H9 (cell line): ENCODE measurements around the gene ZNF428. TPM values are rescaled to one million over a fixed set of nuclear protein-coding genes. Genes with fewer than 3 reads are reported as not detected.
A peak's percentile ranks its signal among the peaks of the same experiment; 100 is the strongest.

Experiments
- DNase-seq: peaks from one replicate; pipeline ENCODE4 v3.0.0-alpha.2; 2017
- H2AFZ ChIP-seq: one replicate; pipeline ENCODE4 v1.6.1; 2013; ENCODE audit warnings: mild to moderate bottlenecking, low read length, control low read depth, moderate library complexity
- H2AK5ac ChIP-seq: 2 replicates; pipeline ENCODE4 v1.6.1; 2013; ENCODE audit warnings: low read length, control low read depth, mixed read lengths; ENCODE audit not compliant: insufficient read length
- H2BK120ac ChIP-seq: one replicate; pipeline ENCODE4 v1.6.1; 2013; ENCODE audit warnings: low read depth, mild to moderate bottlenecking, low read length, control low read depth, inconsistent platforms; ENCODE audit not compliant: poor library complexity, severe bottlenecking
- H2BK12ac ChIP-seq: 2 replicates; pipeline ENCODE4 v1.6.1; 2013; ENCODE audit warnings: low read length, control low read depth, mixed read lengths, low read depth; ENCODE audit not compliant: insufficient read length
- H2BK15ac ChIP-seq: 2 replicates; pipeline ENCODE4 v1.6.1; 2013; ENCODE audit warnings: low read depth, low read length, control low read depth
- H2BK20ac ChIP-seq: one replicate; pipeline ENCODE4 v1.6.1; 2013; ENCODE audit warnings: low read depth, mild to moderate bottlenecking, low read length, control low read depth, inconsistent platforms; ENCODE audit not compliant: poor library complexity, severe bottlenecking
- H2BK5ac ChIP-seq: 2 replicates; pipeline ENCODE4 v1.6.1; 2013; ENCODE audit warnings: low read length, control low read depth, mixed read lengths; ENCODE audit not compliant: insufficient read length
- H3K14ac ChIP-seq: 2 replicates; pipeline ENCODE4 v1.6.1; 2013; ENCODE audit warnings: low read length, control low read depth; ENCODE audit not compliant: insufficient read depth
- H3K18ac ChIP-seq: 2 replicates; pipeline ENCODE4 v1.6.1; 2013; ENCODE audit warnings: low read depth, mild to moderate bottlenecking, mixed read lengths, low read length, control low read depth; ENCODE audit not compliant: insufficient read length
- H3K23ac ChIP-seq: 2 replicates; pipeline ENCODE4 v1.6.1; 2013; ENCODE audit warnings: low read length, control low read depth, mixed read lengths, low read depth; ENCODE audit not compliant: insufficient read length
- H3K23me2 ChIP-seq: 2 replicates; pipeline ENCODE4 v1.6.1; 2013; ENCODE audit warnings: low read depth, mild to moderate bottlenecking, mixed read lengths, low read length, control low read depth; ENCODE audit not compliant: insufficient read length, poor library complexity, severe bottlenecking
- H3K27ac ChIP-seq: 2 replicates; pipeline ENCODE4 v1.5.1; 2013; ENCODE audit warnings: low read length, control low read depth, mixed read lengths, low read depth; ENCODE audit not compliant: insufficient read length
- H3K27me3 ChIP-seq: 2 replicates; pipeline ENCODE4 v1.6.1; 2013; ENCODE audit warnings: low read length, control low read depth, inconsistent platforms; ENCODE audit not compliant: insufficient read depth
- H3K4ac ChIP-seq: 2 replicates; pipeline ENCODE4 v1.6.1; 2013; ENCODE audit warnings: low read depth, mild to moderate bottlenecking, control low read depth, inconsistent platforms, low read length, moderate library complexity
- H3K4me1 ChIP-seq: 2 replicates; pipeline ENCODE4 v1.6.1; 2013; ENCODE audit warnings: low read length, control low read depth, inconsistent platforms; ENCODE audit not compliant: insufficient read depth
- H3K4me2 ChIP-seq: 2 replicates; pipeline ENCODE4 v1.6.1; 2013; ENCODE audit warnings: low read length, control low read depth, mixed read lengths; ENCODE audit not compliant: insufficient read length, insufficient read depth
- H3K56ac ChIP-seq: 2 replicates; pipeline ENCODE4 v1.6.1; 2013; ENCODE audit warnings: low read depth, mild to moderate bottlenecking, mixed read lengths, low read length, control low read depth; ENCODE audit not compliant: insufficient read length
- H3K79me1 ChIP-seq: 2 replicates; pipeline ENCODE4 v1.6.1; 2013; ENCODE audit warnings: low read depth, mild to moderate bottlenecking, moderate library complexity, low read length, control low read depth, inconsistent platforms; ENCODE audit not compliant: insufficient read depth, poor library complexity, severe bottlenecking
- H3K79me2 ChIP-seq: 2 replicates; pipeline ENCODE4 v1.6.1; 2013; ENCODE audit warnings: low read length, control low read depth, inconsistent platforms; ENCODE audit not compliant: insufficient read depth
- H3K9ac ChIP-seq: 2 replicates; pipeline ENCODE4 v1.6.1; 2013; ENCODE audit warnings: low read length, control low read depth, mixed read lengths; ENCODE audit not compliant: insufficient read length; ENCODE audit errors: extremely low read depth
- H3K9me3 ChIP-seq: one replicate; pipeline ENCODE4 v1.6.1; 2013; ENCODE audit warnings: low read depth, low read length, inconsistent platforms; ENCODE audit not compliant: control insufficient read depth
- H3T11ph ChIP-seq: one replicate; pipeline ENCODE4 v1.6.1; 2013; ENCODE audit warnings: mild to moderate bottlenecking, low read length, control low read depth, inconsistent platforms
- H4K20me1 ChIP-seq: one replicate; pipeline ENCODE4 v1.6.1; 2013; ENCODE audit not compliant: control insufficient read depth, insufficient read length, insufficient read depth
- H4K5ac ChIP-seq: 2 replicates; pipeline ENCODE4 v1.6.1; 2013; ENCODE audit warnings: low read depth, mild to moderate bottlenecking, mixed read lengths, low read length, control low read depth; ENCODE audit not compliant: insufficient read length
- H4K8ac ChIP-seq: replicated peaks from 2 replicates; pipeline ENCODE4 v1.6.1; 2013; ENCODE audit warnings: low read length, control low read depth, mixed read lengths, low read depth; ENCODE audit not compliant: insufficient read length
- H4K91ac ChIP-seq: 2 replicates; pipeline ENCODE4 v1.6.1; 2013; ENCODE audit warnings: low read depth, mild to moderate bottlenecking, moderate library complexity, mixed read lengths, low read length, control low read depth; ENCODE audit not compliant: insufficient read length
- H3K27ac Mint-ChIP-seq, 3 experiments: 2 replicates in 2 of 3; 3 replicates in 1 of 3; pipeline ENCODE4 v1.8.0; 2020 to 2021; ENCODE audit warnings: mixed read lengths in 3 of 3, mild to moderate bottlenecking in 1 of 3, moderate library complexity in 1 of 3
- H3K27me3 Mint-ChIP-seq: 2 replicates; pipeline ENCODE4 v1.8.0; 2021; ENCODE audit warnings: low read depth, mild to moderate bottlenecking, moderate library complexity, mixed read lengths
- H3K36me3 Mint-ChIP-seq, 3 experiments: 2 replicates in 2 of 3; 3 replicates in 1 of 3; pipeline ENCODE4 v1.8.0; 2020 to 2021; ENCODE audit warnings: low read depth in 3 of 3, mixed read lengths in 3 of 3; ENCODE audit not compliant: insufficient read depth in 1 of 3
- H3K4me1 Mint-ChIP-seq, 2 experiments: 2 replicates each; pipeline ENCODE4 v1.8.0; 2020; ENCODE audit warnings: mixed read lengths in 2 of 2
- H3K4me3 Mint-ChIP-seq, 2 experiments: 2 replicates in 1 of 2; 3 replicates in 1 of 2; pipeline ENCODE4 v1.8.0; 2020 to 2021; ENCODE audit warnings: mild to moderate bottlenecking in 2 of 2, mixed read lengths in 2 of 2, moderate library complexity in 1 of 2
- H3K9me3 Mint-ChIP-seq, 2 experiments: 2 replicates in 1 of 2; 3 replicates in 1 of 2; pipeline ENCODE4 v1.8.0; 2020; ENCODE audit warnings: mild to moderate bottlenecking in 2 of 2, mixed read lengths in 2 of 2, moderate library complexity in 1 of 2
- CTCF ChIP-seq: fragments of 200-600 bp; sonication (generic); conservative IDR thresholded peaks from 3 replicates; pipeline ENCODE4 v1.8.0; 2021; ENCODE audit warnings: antibody characterized with exemption, mild to moderate bottlenecking
- WGBS: extraction: QIAGEN DNeasy Blood & Tissue Kit; methylation state at CpG from one replicate; pipeline ENCODE4 v1.1.7; 2013; ENCODE audit warnings: missing lambda C conversion rate, low lambda C conversion rate, mixed read lengths; ENCODE audit not compliant: insufficient read length; ENCODE audit errors: extremely low coverage; 5-methylcytosine and 5-hydroxymethylcytosine counted together
- total RNA-seq: library from RNA; stranded (reverse); gene quantifications from 2 replicates; pipeline ENCODE4 v1.2.1, GENCODE V29; 2021

Gene ZNF428
- total RNA-seq, 1 experiment from 2014 or later: 30.3 TPM

GRCh38 chr19:43598445-43599240, 20.8 kb downstream of the ZNF428 start:
- Histone ChIP-seq H2BK12ac (no peak overlapping the region), H3K23ac (no peak overlapping the region), H3K4ac (no peak overlapping the region), H3K79me1 (no peaks in the 10 kb centered on the region), H2BK15ac (no peak overlapping the region), H2BK20ac (no peak overlapping the region), H2AFZ (no peak overlapping the region), H2BK5ac (no peak overlapping the region), H4K20me1 (no peaks in the 10 kb centered on the region), H4K8ac (no peak overlapping the region), H2AK5ac (no peak overlapping the region), H2BK120ac (no peak overlapping the region), H3K4me2 (no peak overlapping the region), H3T11ph (no peak overlapping the region), H4K91ac (no peak overlapping the region), H3K9me3 (no peaks in the 10 kb centered on the region), H3K23me2 (peaks cover 20% of the 10 kb centered on the region), H3K79me2 (peaks cover 4% of the 10 kb centered on the region; the same call in 1 of the 2 replicates), H3K4me1 (0 out of 2 replicates have a peak, but pooled peaks cover 3% of the 10 kb centered on the region), H3K9ac (no peak overlapping the region), H3K27me3 (no peaks in the 10 kb centered on the region), H3K56ac (no peak overlapping the region), H3K18ac (no peak overlapping the region), H4K5ac (no peak overlapping the region), H3K14ac (no peak overlapping the region), H3K27ac (no peak overlapping the region)
- DNase-seq: no peak
- H3K27me3 Mint-ChIP-seq: no peaks in the 10 kb centered on the region
- H3K9me3 Mint-ChIP-seq: no peaks in the 10 kb centered on the region; a peak in 1 of 5 replicates
- H3K4me1 Mint-ChIP-seq: peaks cover 18 to 24% of the 10 kb centered on the region in 2 experiments
- peak overlapping the region in 1 of 3 experiments; percentile 97; a peak in 2 of 7 replicates for H3K27ac Mint-ChIP-seq
- H3K4me3 Mint-ChIP-seq: 0 out of 5 replicates have a peak overlapping the region, but pooled peaks of 1 of the 2 experiments have one; percentile 95
- peaks cover 4 to 31% (median 20%) of the 10 kb centered on the region in 3 experiments for H3K36me3 Mint-ChIP-seq
- WGBS: no CpG with 5 or more reads among the region's 19 CpGs
- TF ChIP-seq CTCF: no peak
